Measurements from ENCODE around the gene CAMSAP2. TPM values are rescaled to one million over a fixed set of nuclear protein-coding genes. Genes with fewer than 3 reads are reported as not detected.

CAMSAP2 gene
- total RNA-seq, 4 donors from 2014 or later = 37.8 to 47.4 (median 46.0) TPM

DNA sequence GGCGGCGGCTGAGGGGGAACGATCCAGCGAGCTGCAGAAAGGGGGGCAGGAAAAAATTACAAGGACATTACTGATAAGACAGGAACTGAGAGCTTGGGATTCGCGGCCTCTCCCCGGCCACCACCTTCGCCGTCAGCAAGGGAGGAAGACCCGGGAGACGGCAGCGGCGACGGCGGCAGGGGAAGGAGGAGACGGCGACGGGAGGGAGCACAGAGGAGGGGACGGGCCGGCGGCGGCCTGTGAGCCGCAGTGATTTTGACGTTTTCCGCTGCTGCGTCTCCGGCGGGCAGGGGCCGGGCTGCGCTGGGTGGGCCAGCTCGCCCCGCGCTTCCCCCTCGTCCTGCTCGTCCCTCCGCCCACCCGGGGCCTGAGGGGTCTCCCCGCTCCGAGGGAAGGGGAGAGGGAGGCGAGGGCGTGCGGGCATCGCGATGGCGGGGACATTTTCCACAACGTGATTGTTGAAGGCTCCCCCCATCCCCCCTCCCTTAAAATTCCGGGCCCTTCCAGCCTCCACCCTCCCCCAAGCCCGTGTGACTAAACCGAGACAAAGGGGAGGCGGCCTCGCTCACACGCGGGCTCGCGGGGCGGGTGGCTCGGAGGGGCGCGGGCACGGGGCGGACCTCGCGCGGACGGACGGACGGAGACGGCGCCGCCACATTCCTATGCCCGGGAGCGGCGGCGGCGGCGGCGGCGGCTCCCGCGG, 407 bp downstream of the CAMSAP2 start:
- Histone ChIP-seq H3K27ac (peak overlapping the region; percentile 93 to 100 (median 99)), H3K36me3 (no peaks in the 10 kb centered on the region), H3K4me1 (peaks cover under 1 to 41% (median 7%) of the 10 kb centered on the region in 3 donors), H3K27me3 (no peaks in the 10 kb centered on the region), H3K9me3 (no peaks in the 10 kb centered on the region), H3K4me3 (peak overlapping the region; percentile 71 to 90)
- TF ChIP-seq EP300 (IDR thresholded peaks at IDR 0.05) = no peak
- TF ChIP-seq, protein P1, sequence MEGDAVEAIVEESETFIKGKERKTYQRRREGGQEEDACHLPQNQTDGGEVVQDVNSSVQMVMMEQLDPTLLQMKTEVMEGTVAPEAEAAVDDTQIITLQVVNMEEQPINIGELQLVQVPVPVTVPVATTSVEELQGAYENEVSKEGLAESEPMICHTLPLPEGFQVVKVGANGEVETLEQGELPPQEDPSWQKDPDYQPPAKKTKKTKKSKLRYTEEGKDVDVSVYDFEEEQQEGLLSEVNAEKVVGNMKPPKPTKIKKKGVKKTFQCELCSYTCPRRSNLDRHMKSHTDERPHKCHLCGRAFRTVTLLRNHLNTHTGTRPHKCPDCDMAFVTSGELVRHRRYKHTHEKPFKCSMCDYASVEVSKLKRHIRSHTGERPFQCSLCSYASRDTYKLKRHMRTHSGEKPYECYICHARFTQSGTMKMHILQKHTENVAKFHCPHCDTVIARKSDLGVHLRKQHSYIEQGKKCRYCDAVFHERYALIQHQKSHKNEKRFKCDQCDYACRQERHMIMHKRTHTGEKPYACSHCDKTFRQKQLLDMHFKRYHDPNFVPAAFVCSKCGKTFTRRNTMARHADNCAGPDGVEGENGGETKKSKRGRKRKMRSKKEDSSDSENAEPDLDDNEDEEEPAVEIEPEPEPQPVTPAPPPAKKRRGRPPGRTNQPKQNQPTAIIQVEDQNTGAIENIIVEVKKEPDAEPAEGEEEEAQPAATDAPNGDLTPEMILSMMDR (IDR thresholded peaks at IDR 0.05) = no peak
- peak; percentile 88 for TF ChIP-seq POLR2AphosphoS5 (IDR thresholded peaks at IDR 0.05)
- TF ChIP-seq POLR2A (IDR thresholded peaks at IDR 0.05) = peak; percentile 70 to 89
- WGBS, 2 donors (ENCODE audit: low coverage in 1 of 2) = 0% methylated on average over 2 of the region's 80 CpGs; no CpG with 5 or more reads in 1 of the 2 donors
- peak; percentile 92 for ATAC-seq

DNA sequence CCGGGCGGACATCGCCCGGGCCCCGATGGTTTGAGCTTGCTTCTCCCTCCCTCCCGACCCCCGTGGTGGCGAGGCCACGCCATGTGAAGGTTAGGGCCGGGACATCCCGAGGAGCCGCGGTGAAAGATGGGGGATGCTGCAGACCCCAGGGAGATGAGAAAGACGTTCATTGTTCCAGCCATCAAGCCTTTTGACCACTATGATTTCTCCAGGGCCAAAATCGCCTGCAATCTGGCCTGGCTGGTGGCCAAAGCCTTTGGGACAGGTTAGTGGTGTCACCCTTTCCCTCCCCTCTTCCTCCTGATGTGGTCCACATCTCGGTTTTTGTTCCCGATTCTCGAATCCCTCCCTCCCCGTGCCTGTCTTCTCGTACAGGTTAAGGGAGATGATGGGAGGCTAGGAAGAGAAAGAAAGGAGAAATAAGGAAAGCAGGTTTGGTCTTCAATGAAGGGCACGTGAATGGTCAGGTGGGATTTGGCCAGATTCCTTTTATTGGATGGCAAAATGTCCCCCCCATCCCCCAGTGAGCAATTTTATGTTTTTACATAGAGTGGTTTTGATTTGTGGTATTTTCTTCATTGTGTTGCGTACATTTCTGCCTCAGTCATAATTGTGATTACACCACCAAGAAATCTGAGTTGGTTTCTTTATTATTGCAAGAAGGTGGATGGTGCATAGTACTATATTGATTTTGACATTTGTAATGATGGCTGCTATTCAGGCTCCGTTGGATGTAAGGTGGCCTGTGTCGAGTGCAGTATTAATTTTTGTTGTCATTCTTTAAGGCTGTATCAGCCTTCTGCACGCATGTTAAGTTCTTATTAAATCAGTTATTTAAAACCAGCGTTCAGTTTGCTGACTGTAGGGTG, 1.2 kb downstream of the CAMSAP2 start:
- 0 to 3% methylated on average over 11 to 13 of the region's 26 CpGs for WGBS, 2 donors (ENCODE audit: low coverage in 1 of 2)
- peak overlapping the region; percentile 71 to 90 for H3K4me3 ChIP-seq
- no peaks in the 10 kb centered on the region for H3K36me3 ChIP-seq
- no peaks in the 10 kb centered on the region for H3K27me3 ChIP-seq
- H3K4me1 ChIP-seq = peaks cover 5 to 50% (median 7%) of the 10 kb centered on the region in 3 donors
- H3K9me3 ChIP-seq = no peaks in the 10 kb centered on the region
- peak overlapping the region; percentile 93 to 100 (median 99) for H3K27ac ChIP-seq
- TF ChIP-seq EP300 (IDR thresholded peaks at IDR 0.05) = no peak
- no peak for TF ChIP-seq POLR2A (IDR thresholded peaks at IDR 0.05)
- TF ChIP-seq, protein P1 (IDR thresholded peaks at IDR 0.05) = no peak
- no peak for TF ChIP-seq POLR2AphosphoS5 (IDR thresholded peaks at IDR 0.05)
- no peak for ATAC-seq

DNA sequence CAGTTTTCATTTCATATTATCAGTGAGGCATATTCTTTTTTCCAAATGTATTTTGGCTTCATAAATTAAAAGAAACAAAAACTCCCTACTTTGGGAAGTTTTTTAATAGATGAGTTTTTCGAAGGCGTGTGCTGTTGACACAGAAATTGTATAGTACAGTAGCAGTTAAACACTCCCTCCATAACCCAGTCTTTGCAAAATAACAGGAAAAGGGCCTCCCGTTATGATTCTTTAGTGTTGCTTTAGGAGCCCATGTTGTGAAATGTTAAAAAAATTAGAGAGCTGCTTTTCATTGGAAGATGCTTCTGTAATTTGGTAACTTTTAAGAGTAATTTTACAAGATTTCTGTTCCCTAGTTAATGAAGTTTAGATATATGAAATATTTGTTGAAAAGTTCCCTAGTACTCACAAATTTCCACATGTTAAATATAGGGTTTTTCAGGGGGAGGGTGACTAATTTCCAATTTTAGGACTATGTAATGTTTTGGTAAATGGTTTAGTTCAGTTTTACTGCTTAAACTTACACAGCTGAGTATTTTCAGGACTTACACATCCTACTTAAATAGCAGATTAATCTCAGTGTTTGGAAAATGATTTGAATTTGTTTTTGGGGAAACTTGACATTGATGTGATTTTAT, 2.0 kb downstream of the CAMSAP2 start:
- peaks cover 5 to 53% (median 7%) of the 10 kb centered on the region in 3 donors for H3K4me1 ChIP-seq
- TF ChIP-seq POLR2A (IDR thresholded peaks at IDR 0.05) (no peak), POLR2AphosphoS5 (IDR thresholded peaks at IDR 0.05) (no peak), EP300 (IDR thresholded peaks at IDR 0.05) (no peak)
- TF ChIP-seq, protein P1 (IDR thresholded peaks at IDR 0.05) = no peak
- no peak overlapping the region for H3K27ac ChIP-seq
- no peaks in the 10 kb centered on the region for H3K9me3 ChIP-seq
- H3K36me3 ChIP-seq = no peaks in the 10 kb centered on the region
- peak overlapping the region; percentile 71 to 90 for H3K4me3 ChIP-seq
- no peaks in the 10 kb centered on the region for H3K27me3 ChIP-seq
- 0% methylated on average over 3 of the region's 3 CpGs for WGBS, 2 donors (ENCODE audit: low coverage in 1 of 2)
- ATAC-seq = no peak

DNA sequence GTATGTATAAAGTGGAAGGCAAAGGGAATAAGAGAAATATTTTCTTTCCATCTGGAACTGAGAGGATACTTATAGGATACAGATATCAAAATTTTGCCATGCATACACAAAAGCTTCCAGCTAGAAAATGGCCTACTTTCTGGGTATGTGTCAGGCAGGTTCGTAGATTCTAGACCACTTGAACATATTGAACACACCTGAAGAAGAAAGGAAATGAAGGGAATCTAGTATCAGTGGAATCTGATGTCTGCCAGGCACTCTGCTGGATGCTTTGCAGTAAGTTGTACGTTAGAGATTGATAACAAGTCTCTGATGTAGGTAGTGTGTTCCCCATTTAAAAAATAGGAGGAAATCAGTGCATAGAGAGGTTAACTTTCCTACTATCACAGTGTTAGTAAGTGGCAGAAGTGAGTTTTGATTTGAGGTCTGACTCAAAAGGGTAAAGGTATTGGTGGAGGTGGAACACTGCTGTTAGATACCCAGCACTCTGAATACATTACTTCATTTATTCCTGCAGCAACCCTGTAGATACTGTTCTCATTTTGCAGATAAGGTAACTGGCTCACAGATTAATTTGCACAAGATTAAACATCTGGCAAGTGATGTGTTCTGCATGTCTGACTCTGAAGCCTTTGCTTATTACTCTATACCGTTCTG, 3.0 kb downstream of the CAMSAP2 start:
- Histone ChIP-seq H3K4me1 (peaks cover 5 to 53% (median 7%) of the 10 kb centered on the region in 3 donors), H3K27me3 (no peaks in the 10 kb centered on the region), H3K9me3 (no peaks in the 10 kb centered on the region), H3K27ac (no peak overlapping the region), H3K4me3 (peak overlapping the region; percentile 71 to 90), H3K36me3 (no peaks in the 10 kb centered on the region)
- 14 to 17% methylated on average over 3 of the region's 3 CpGs for WGBS, 2 donors (ENCODE audit: low coverage in 1 of 2)
- ATAC-seq = no peak
- TF ChIP-seq, protein P1 (IDR thresholded peaks at IDR 0.05) = no peak
- TF ChIP-seq POLR2AphosphoS5 (IDR thresholded peaks at IDR 0.05) = no peak
- no peak for TF ChIP-seq EP300 (IDR thresholded peaks at IDR 0.05)
- TF ChIP-seq POLR2A (IDR thresholded peaks at IDR 0.05) = no peak
